Keratinocyte (primary cell): Measurements from ENCODE around the gene SEMA3D. TPM values are rescaled to one million over a fixed set of nuclear protein-coding genes. Genes with fewer than 3 reads are reported as not detected.

Source experiments
- DNase-seq: peaks from one replicate; pipeline ENCODE4 v3.0.0-alpha.2; 2011; ENCODE audit warnings: low read depth, missing footprints, low spot score
- FAIRE-seq: peaks from 2 replicates; lab custom pipeline; 2011; peaks lifted over from hg19 to GRCh38; lab: Jason Lieb, UNC
- H2AFZ ChIP-seq: 2 replicates; pipeline ENCODE4 v1.6.0; 2012; ENCODE audit warnings: low read length, control low read depth, inconsistent platforms; ENCODE audit not compliant: control insufficient read depth
- H3K27ac ChIP-seq: 2 replicates; pipeline ENCODE4 v1.5.1; 2011; ENCODE audit warnings: low read length; ENCODE audit not compliant: control insufficient read depth, insufficient read depth
- H3K27me3 ChIP-seq: 3 replicates; pipeline ENCODE4 v1.6.0; 2011; ENCODE audit warnings: low read length; ENCODE audit not compliant: control insufficient read depth, insufficient read depth; ENCODE audit errors: extremely low read depth
- H3K36me3 ChIP-seq, 2 experiments: 2 replicates in 1 of 2; 3 replicates in 1 of 2; pipeline ENCODE4 v1.5.1; 2011; ENCODE audit warnings: low read length in 2 of 2, mild to moderate bottlenecking in 1 of 2; ENCODE audit not compliant: control insufficient read depth in 2 of 2, insufficient read depth in 2 of 2; ENCODE audit errors: extremely low read depth in 1 of 2
- H3K4me1 ChIP-seq: 3 replicates; pipeline ENCODE4 v1.5.1; 2011; ENCODE audit warnings: low read length; ENCODE audit not compliant: control insufficient read depth, insufficient read depth; ENCODE audit errors: extremely low read depth
- H3K4me2 ChIP-seq: 3 replicates; pipeline ENCODE4 v1.6.0; 2011; ENCODE audit warnings: low read depth, low read length; ENCODE audit not compliant: control insufficient read depth, insufficient read depth; ENCODE audit errors: extremely low read depth
- H3K4me3 ChIP-seq, 3 experiments: fragments of 200-600 bp in 1 of 3; sonication (generic) in 1 of 3; 2 replicates in 2 of 3; 3 replicates in 1 of 3; pipeline ENCODE4 v1.5.1; 2011 to 2016; ENCODE audit warnings: low read length in 3 of 3, mild to moderate bottlenecking in 3 of 3, control low read depth in 2 of 3, inconsistent platforms in 1 of 3, low read depth in 1 of 3, mixed read lengths in 1 of 3, mixed run types in 1 of 3, moderate library complexity in 1 of 3; ENCODE audit not compliant: control insufficient read depth in 2 of 3, insufficient read depth in 2 of 3; ENCODE audit errors: extremely low read depth in 1 of 3
- H3K79me2 ChIP-seq: 2 replicates; pipeline ENCODE4 v1.6.0; 2012; ENCODE audit warnings: low read length; ENCODE audit not compliant: control insufficient read depth, insufficient read depth
- H3K9ac ChIP-seq: 3 replicates; pipeline ENCODE4 v1.6.0; 2011; ENCODE audit warnings: low read length; ENCODE audit not compliant: control insufficient read depth, insufficient read depth; ENCODE audit errors: extremely low read depth
- H3K9me1 ChIP-seq: 3 replicates; pipeline ENCODE4 v1.6.0; 2011; ENCODE audit warnings: low read length; ENCODE audit not compliant: control insufficient read depth, insufficient read depth; ENCODE audit errors: extremely low read depth
- H3K9me3 ChIP-seq: 2 replicates; pipeline ENCODE4 v1.5.1; 2012; ENCODE audit warnings: low read depth, low read length; ENCODE audit not compliant: control insufficient read depth
- H4K20me1 ChIP-seq: 3 replicates; pipeline ENCODE4 v1.6.0; 2011; ENCODE audit warnings: low read length; ENCODE audit not compliant: control insufficient read depth, insufficient read depth; ENCODE audit errors: extremely low read depth
- CTCF ChIP-seq, 3 experiments: IDR thresholded peaks in 1 of 3; conservative IDR thresholded peaks in 1 of 3; optimal IDR thresholded peaks in 1 of 3; 2 replicates in 2 of 3; 3 replicates in 1 of 3; pipeline versions ENCODE3 to v1.5.1; 2011; ENCODE audit warnings: low read length in 3 of 3, mild to moderate bottlenecking in 3 of 3, moderate library complexity in 2 of 3, control low read depth in 1 of 3, inconsistent platforms in 1 of 3; ENCODE audit not compliant: insufficient read depth in 2 of 3; ENCODE audit errors: extremely low read depth in 1 of 3
- EZH2 ChIP-seq: IDR thresholded peaks from one replicate; pipeline ENCODE4 v1.6.1; 2012; ENCODE audit warnings: inconsistent platforms, mild to moderate bottlenecking, low read length, moderate library complexity
- dilution Hi-C: fragments of 300-500 bp; cut with MboI; formaldehyde crosslinking; loops from one replicate; pipeline ENCODE4 v1.7.0; 2020; ENCODE audit warnings: low sequenced_read_pairs; ENCODE audit not compliant: extremely low pct_ligation_motif_present
- polyA plus RNA-seq, 5 experiments: library from polyadenylated mRNA; depleted of rRNA in 3 of 5; stranded (reverse) in 3 of 5; stranded (forward) in 1 of 5; unstranded in 1 of 5; fragments of >200 nt; gene quantifications; 1 replicate in 1 of 5; 2 replicates in 3 of 5; 3 replicates in 1 of 5; pipeline versions ENCODE4 v1.2.1 to v1.2.3, GENCODE V29; 2011 to 2012; ENCODE audit warnings: missing spikeins in 2 of 5, low read depth in 1 of 5, low replicate concordance in 1 of 5

Gene SEMA3D
- polyA plus RNA-seq, 1 donor (not counting 4 experiments of a cell fraction or from before 2014, with no cell fraction given) = 5.2 TPM

- H3K36me3 ChIP-seq = no peaks in the 10 kb centered on the region
- DNase-seq (no peak), FAIRE-seq (no peak)
- no peaks in the 10 kb centered on the region for H4K20me1 ChIP-seq
- no peaks in the 10 kb centered on the region for H3K9me1 ChIP-seq
- no peaks in the 10 kb centered on the region for H3K9me3 ChIP-seq
- no peak overlapping the region for H3K27ac ChIP-seq
- TF ChIP-seq EZH2 = no peak
- no peak for TF ChIP-seq CTCF (optimal IDR thresholded peaks at IDR 0.05 in 1 of 3, IDR thresholded peaks at IDR 0.05 in 1 of 3, conservative IDR thresholded peaks at IDR 0.05 in 1 of 3; ENCODE audit: extremely low read depth in 1 of 3, insufficient read depth in 2 of 3, low read length in 3 of 3)
- H3K4me3 ChIP-seq = no peak overlapping the region
- H3K79me2 ChIP-seq = no peaks in the 10 kb centered on the region
- no peaks in the 10 kb centered on the region for H3K27me3 ChIP-seq
- H3K4me1 ChIP-seq = no peaks in the 10 kb centered on the region
- no peak overlapping the region for H3K9ac ChIP-seq
- H3K4me2 ChIP-seq = no peak overlapping the region
- dilution Hi-C loops = no loop called here
- no peak overlapping the region for H2AFZ ChIP-seq
These were observed 28.2 kb upstream of the SEMA3D start for GRCh38 chr7:85215098-85215497.

GRCh38 chr7:85213500-85213899 lies 26.6 kb upstream of the SEMA3D start:
- Histone ChIP-seq H3K4me1 (no peaks in the 10 kb centered on the region), H3K4me3 (no peak overlapping the region), H3K9ac (no peak overlapping the region), H3K4me2 (no peak overlapping the region), H3K27ac (no peak overlapping the region), H4K20me1 (no peaks in the 10 kb centered on the region), H2AFZ (no peak overlapping the region), H3K27me3 (no peaks in the 10 kb centered on the region), H3K9me3 (no peaks in the 10 kb centered on the region), H3K9me1 (no peaks in the 10 kb centered on the region), H3K36me3 (no peaks in the 10 kb centered on the region), H3K79me2 (no peaks in the 10 kb centered on the region)
- dilution Hi-C loops = no loop called here
- no peak for TF ChIP-seq CTCF (optimal IDR thresholded peaks at IDR 0.05 in 1 of 3, IDR thresholded peaks at IDR 0.05 in 1 of 3, conservative IDR thresholded peaks at IDR 0.05 in 1 of 3; ENCODE audit: extremely low read depth in 1 of 3, insufficient read depth in 2 of 3, low read length in 3 of 3)
- TF ChIP-seq EZH2 = no peak
- DNase-seq (no peak), FAIRE-seq (no peak)
